T-cell (primary cell): ENCODE measurements around the gene NKX3-2. TPM values are rescaled to one million over a fixed set of nuclear protein-coding genes. Genes with fewer than 3 reads are reported as not detected.
A peak's percentile ranks its signal among the peaks of the same experiment; 100 is the strongest.

Source experiments
- ATAC-seq, 4 experiments: fragments of 200-7000 bp in 3 of 4; fragments of 150-1000 bp in 1 of 4; cut with Tn5 transposase; replicated peaks in 1 of 4; 1 replicate in 3 of 4; 2 replicates in 1 of 4; pipeline ENCODE4 v1.10.0; 2021; ENCODE audit warnings: moderate library complexity in 3 of 4, mild to moderate bottlenecking in 2 of 4, moderate number of reproducible peaks in 1 of 4
- CTCF ChIA-PET, 2 donors: fragments of 300-600 bp; sonication (Branson Sonifier 250); formaldehyde crosslinking; loops; one replicate each; lab custom pipeline; 2022; ENCODE audit warnings: antibody characterized with exemption in 2 of 2; lab: Charles Lee
- POLR2A ChIA-PET, 2 donors: fragments of 300-600 bp; sonication (Branson Sonifier 250); formaldehyde crosslinking; loops; one replicate each; lab custom pipeline; 2022; ENCODE audit warnings: antibody characterized with exemption in 2 of 2; lab: Charles Lee
- DNase-seq, 35 experiments: peaks; one replicate each; pipeline versions ENCODE4 v3.0.0 to v3.0.0-alpha.2; 2013 to 2023
- H3K27ac ChIP-seq: one replicate; pipeline ENCODE4 v1.5.1; 2013; ENCODE audit warnings: low read length
- H3K27me3 ChIP-seq, 2 experiments: replicated peaks in 1 of 2; 1 replicate in 1 of 2; 2 replicates in 1 of 2; pipeline versions ENCODE4 v1.6.1 to v1.7.0; 2013; ENCODE audit warnings: low read length in 1 of 2, mixed read lengths in 1 of 2; ENCODE audit not compliant: control insufficient read depth in 2 of 2, insufficient read depth in 2 of 2; ENCODE audit errors: extremely low read depth in 1 of 2
- H3K36me3 ChIP-seq, 2 donors: 1 replicate in 1 of 2; 2 replicates in 1 of 2; pipeline versions ENCODE4 v1.6.1 to v1.7.0; 2013; ENCODE audit warnings: low read length in 1 of 2; ENCODE audit not compliant: control insufficient read depth in 2 of 2, insufficient read depth in 1 of 2; ENCODE audit errors: extremely low read depth in 1 of 2
- H3K4me1 ChIP-seq, 2 experiments: 1 replicate in 1 of 2; 2 replicates in 1 of 2; pipeline versions ENCODE4 v1.6.1 to v1.7.0; 2013; ENCODE audit warnings: low read length in 2 of 2, mixed read lengths in 1 of 2; ENCODE audit not compliant: insufficient read depth in 2 of 2, control insufficient read depth in 1 of 2; ENCODE audit errors: extremely low read depth in 1 of 2
- H3K4me3 ChIP-seq, 2 donors: 1 replicate in 1 of 2; 2 replicates in 1 of 2; pipeline versions ENCODE4 v1.5.1 to v1.7.0; 2013; ENCODE audit warnings: mild to moderate bottlenecking in 2 of 2, low read length in 1 of 2, moderate library complexity in 1 of 2; ENCODE audit not compliant: control insufficient read depth in 1 of 2; ENCODE audit errors: extremely low read depth in 1 of 2
- H3K9me3 ChIP-seq: 2 replicates; pipeline ENCODE4 v1.7.0; 2013
- H3K27ac Mint-ChIP-seq, 2 donors: one replicate each; pipeline ENCODE4 v1.8.0; 2020 to 2021; ENCODE audit warnings: mild to moderate bottlenecking in 2 of 2, mixed read lengths in 2 of 2
- H3K27me3 Mint-ChIP-seq, 2 donors: one replicate each; pipeline ENCODE4 v1.8.0; 2021 to 2022; ENCODE audit warnings: mixed read lengths in 2 of 2
- H3K36me3 Mint-ChIP-seq: one replicate; pipeline ENCODE4 v1.8.0; 2021; ENCODE audit warnings: mixed read lengths
- H3K4me1 Mint-ChIP-seq, 3 donors: one replicate each; pipeline ENCODE4 v1.8.0; 2020 to 2022; ENCODE audit warnings: mixed read lengths in 3 of 3, mild to moderate bottlenecking in 1 of 3
- H3K4me3 Mint-ChIP-seq, 3 donors: one replicate each; pipeline ENCODE4 v1.8.0; 2020 to 2022; ENCODE audit warnings: mild to moderate bottlenecking in 3 of 3, mixed read lengths in 3 of 3, moderate library complexity in 3 of 3
- H3K9me3 Mint-ChIP-seq, 3 donors: one replicate each; pipeline ENCODE4 v1.8.0; 2020 to 2022; ENCODE audit warnings: mixed read lengths in 3 of 3
- WGBS: methylation state at CpG from one replicate; pipeline ENCODE4 v1.1.5; 2013; ENCODE audit warnings: missing lambda C conversion rate; ENCODE audit not compliant: insufficient coverage; 5-methylcytosine and 5-hydroxymethylcytosine counted together
- total RNA-seq, 35 experiments: library from RNA in 6 of 35; stranded (reverse) in 6 of 35; fragments of 120-200 nt in 1 of 35; gene quantifications; one replicate each; pipeline versions ENCODE4 v1.2.1 to v1.2.4 and lab custom pipeline; 2013 to 2026

Gene NKX3-2
- total RNA-seq, 5 donors from 2014 or later (not counting 1 experiment from before 2014, with no cell fraction given): not detected

DNA sequence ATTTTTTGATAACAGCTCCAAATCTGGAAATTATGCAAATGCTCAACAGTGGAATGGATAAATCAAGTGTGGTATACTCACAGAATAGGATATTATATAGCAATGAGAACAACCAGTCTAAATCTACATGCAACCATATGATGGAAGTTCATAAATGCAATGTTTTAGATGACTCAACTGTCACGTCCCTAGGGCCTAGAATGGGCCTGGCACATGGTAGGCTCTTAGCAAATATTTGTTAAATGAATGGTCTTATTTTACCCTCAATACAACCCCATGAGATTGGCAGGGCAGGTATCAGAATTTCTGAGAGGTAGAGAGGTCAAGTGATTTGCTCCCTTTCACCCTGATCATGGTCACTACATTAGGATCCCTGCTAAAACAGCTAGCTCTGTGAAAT is 14.6 kb upstream of the NKX3-2 start:
- H3K36me3 ChIP-seq: no peaks in the 10 kb centered on the region
- Mint-ChIP-seq H3K36me3 (peaks cover 7% of the 10 kb centered on the region), H3K4me1 (no peaks in the 10 kb centered on the region), H3K27me3 (peaks cover 19 to 22% of the 10 kb centered on the region in 2 donors), H3K27ac (no peak overlapping the region), H3K4me3 (no peak overlapping the region), H3K9me3 (no peaks in the 10 kb centered on the region)
- WGBS: no CpG with 5 or more reads among the region's 1 CpG
- no peak for DNase-seq
- ATAC-seq: no peak
- CTCF ChIA-PET: no interaction called here
- H3K27ac ChIP-seq: no peak overlapping the region
- H3K4me3 ChIP-seq: no peak overlapping the region
- POLR2A ChIA-PET: no interaction called here
- H3K27me3 ChIP-seq: peaks cover 0 to 2% of the 10 kb centered on the region in 2 experiments
- H3K4me1 ChIP-seq: no peaks in the 10 kb centered on the region
- no peaks in the 10 kb centered on the region for H3K9me3 ChIP-seq

- DNase-seq: no peak
- peaks cover 0 to 3% (median 0%) of the 10 kb centered on the region in 3 donors for H3K9me3 Mint-ChIP-seq
- no peak for ATAC-seq
- H3K36me3 Mint-ChIP-seq: peaks cover 4% of the 10 kb centered on the region
- Histone ChIP-seq H3K36me3 (no peaks in the 10 kb centered on the region), H3K9me3 (no peaks in the 10 kb centered on the region), H3K4me3 (no peak overlapping the region), H3K4me1 (no peaks in the 10 kb centered on the region), H3K27ac (no peak overlapping the region), H3K27me3 (peaks cover 2 to 3% of the 10 kb centered on the region in 2 experiments)
- H3K27me3 Mint-ChIP-seq: peaks cover 41 to 56% of the 10 kb centered on the region in 2 donors
- WGBS: no CpG with 5 or more reads among the region's 2 CpGs
- CTCF ChIA-PET: no interaction called here
- H3K4me1 Mint-ChIP-seq: no peaks in the 10 kb centered on the region
- no peak overlapping the region for H3K27ac Mint-ChIP-seq
- POLR2A ChIA-PET: no interaction called here
- H3K4me3 Mint-ChIP-seq: no peak overlapping the region
Measured at GRCh38 chr4:13555325-13555724, 11.0 kb upstream of the NKX3-2 start.

DNA sequence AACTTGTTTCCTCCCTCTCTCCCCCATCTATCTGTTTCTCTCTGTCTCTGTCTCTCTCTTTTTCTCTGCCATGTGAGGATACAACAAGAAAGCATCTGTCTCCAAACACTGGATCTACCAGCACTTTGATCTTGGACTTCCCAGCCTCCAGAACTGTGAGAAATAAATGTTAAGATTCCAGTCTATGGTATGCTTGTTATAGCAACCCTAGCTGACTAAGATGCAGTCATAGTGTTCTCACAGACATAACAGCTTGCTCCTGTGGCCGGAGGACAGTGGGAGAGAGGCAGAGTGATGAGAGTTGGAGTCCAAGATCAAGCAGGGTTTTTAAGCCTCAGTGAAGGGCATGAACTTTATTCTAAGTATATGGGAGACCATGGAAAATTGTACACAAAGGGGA is 8.8 kb upstream of the NKX3-2 start:
- H3K4me1 ChIP-seq: peaks cover 0 to 9% of the 10 kb centered on the region in 2 experiments
- H3K9me3 Mint-ChIP-seq: peaks cover 0 to 3% (median 0%) of the 10 kb centered on the region in 3 donors
- no peaks in the 10 kb centered on the region for H3K36me3 Mint-ChIP-seq
- ATAC-seq: no peak
- POLR2A ChIA-PET: no interaction called here
- no peak overlapping the region for H3K27ac Mint-ChIP-seq
- H3K36me3 ChIP-seq: no peaks in the 10 kb centered on the region
- H3K27me3 ChIP-seq: peaks cover 3 to 19% of the 10 kb centered on the region in 2 experiments
- DNase-seq: no peak
- H3K27ac ChIP-seq: no peak overlapping the region
- no CpG with 5 or more reads among the region's 1 CpG for WGBS
- no peak overlapping the region for H3K4me3 Mint-ChIP-seq
- H3K9me3 ChIP-seq: no peaks in the 10 kb centered on the region
- H3K27me3 Mint-ChIP-seq: peaks cover 59 to 60% of the 10 kb centered on the region in 2 donors
- CTCF ChIA-PET: interaction anchor here in 1 of 2 donors (0.6 to 0.9 kb wide), 2 partner anchors 38 to 824 kb away, joined by 3 to 4 read pairs; no protein-coding TSS in a partner anchor
- no peak overlapping the region for H3K4me3 ChIP-seq
- H3K4me1 Mint-ChIP-seq: peaks cover 10 to 11% (median 10%) of the 10 kb centered on the region in 3 donors

GRCh38 chr4:13548984-13549546 is 4.8 kb upstream of the NKX3-2 start:
- WGBS: 8% methylated on average over 4 of the region's 21 CpGs
- ChIA-PET POLR2A (no interaction called here), CTCF (interaction anchor here in 1 of 2 donors (0.7 to 0.9 kb wide), 2 partner anchors 43 to 731 kb away, joined by 3 read pairs; no protein-coding TSS in a partner anchor)
- no peaks in the 10 kb centered on the region for H3K9me3 ChIP-seq
- DNase-seq (peak; percentile 21 to 87 (median 67)), ATAC-seq (peak; percentile 45 to 64 (median 58))
- Mint-ChIP-seq H3K27ac (no peak overlapping the region), H3K27me3 (peaks cover 65 to 67% of the 10 kb centered on the region in 2 donors), H3K36me3 (peaks cover 4% of the 10 kb centered on the region), H3K4me3 (peak overlapping the region; percentile 17 to 61 (median 41)), H3K9me3 (peaks cover 0 to 6% (median 0%) of the 10 kb centered on the region in 3 donors), H3K4me1 (peaks cover 28 to 30% (median 29%) of the 10 kb centered on the region in 3 donors)
- peaks cover 6 to 46% of the 10 kb centered on the region in 2 experiments for H3K27me3 ChIP-seq
- H3K36me3 ChIP-seq: no peaks in the 10 kb centered on the region
- H3K4me1 ChIP-seq: peaks cover 3 to 34% of the 10 kb centered on the region in 2 experiments
- peak overlapping the region in 1 of 2 donors; percentile 32 for H3K4me3 ChIP-seq
- no peak overlapping the region for H3K27ac ChIP-seq

GRCh38 chr4:13548059-13548983 is 4.0 kb upstream of the NKX3-2 start:
- Mint-ChIP-seq H3K27me3 (peaks cover 63 to 67% of the 10 kb centered on the region in 2 donors), H3K36me3 (peaks cover 4% of the 10 kb centered on the region), H3K4me1 (peaks cover 30 to 34% (median 33%) of the 10 kb centered on the region in 3 donors), H3K4me3 (peak overlapping the region; percentile 17 to 85 (median 41)), H3K27ac (no peak overlapping the region), H3K9me3 (peaks cover 0 to 6% (median 0%) of the 10 kb centered on the region in 3 donors)
- DNase-seq: no peak
- ATAC-seq: no peak
- Histone ChIP-seq H3K27me3 (peaks cover 6 to 54% of the 10 kb centered on the region in 2 experiments), H3K9me3 (no peaks in the 10 kb centered on the region), H3K4me1 (peaks cover 3 to 42% of the 10 kb centered on the region in 2 experiments), H3K4me3 (peak overlapping the region in 1 of 2 donors; percentile 74), H3K27ac (no peak overlapping the region), H3K36me3 (no peaks in the 10 kb centered on the region)
- POLR2A ChIA-PET: interaction anchor here in 1 of 2 donors (0.6 kb wide), 1 partner anchor 1767 kb away, joined by 8 read pairs; no protein-coding TSS in a partner anchor
- CTCF ChIA-PET: interaction anchor here (0.7 to 1.0 kb wide), 4 partner anchors 23 to 819 kb away, joined by 3 read pairs; no protein-coding TSS in a partner anchor
- 6% methylated on average over 12 of the region's 35 CpGs for WGBS
